Esophagus (tissue), 2 donors: ENCODE results near the gene CMIP. TPM values are rescaled to one million over a fixed set of nuclear protein-coding genes. Genes with fewer than 3 reads are reported as not detected.
A peak's percentile ranks its signal among the peaks of the same experiment; 100 is the strongest.

Source experiments
- H3K27ac ChIP-seq, 2 donors: one replicate each; pipeline ENCODE4 v1.5.1; 2013; ENCODE audit warnings: low read depth in 2 of 2, mild to moderate bottlenecking in 2 of 2, inconsistent platforms in 1 of 2, low read length in 1 of 2, moderate library complexity in 1 of 2
- H3K27me3 ChIP-seq, 2 donors: one replicate each; pipeline ENCODE4 v1.6.1; 2013; ENCODE audit warnings: low read length in 2 of 2, control low read depth in 1 of 2, mild to moderate bottlenecking in 1 of 2; ENCODE audit not compliant: insufficient read depth in 2 of 2, control insufficient read depth in 1 of 2
- H3K36me3 ChIP-seq, 2 donors: one replicate each; pipeline ENCODE4 v1.6.1; 2013; ENCODE audit warnings: low read length in 1 of 2; ENCODE audit not compliant: control insufficient read depth in 2 of 2, insufficient read depth in 2 of 2
- H3K4me1 ChIP-seq, 2 donors: one replicate each; pipeline ENCODE4 v1.6.1; 2013; ENCODE audit warnings: low read length in 1 of 2; ENCODE audit not compliant: control insufficient read depth in 2 of 2, insufficient read depth in 2 of 2
- H3K4me3 ChIP-seq, 2 donors: one replicate each; pipeline ENCODE4 v1.5.1; 2013; ENCODE audit warnings: low read length in 2 of 2, mild to moderate bottlenecking in 2 of 2, low read depth in 1 of 2, moderate library complexity in 1 of 2
- H3K9me3 ChIP-seq, 2 donors: one replicate each; pipeline ENCODE4 v1.6.1; 2013; ENCODE audit warnings: mild to moderate bottlenecking in 2 of 2, low read depth in 1 of 2, low read length in 1 of 2, moderate library complexity in 1 of 2; ENCODE audit not compliant: control insufficient read depth in 2 of 2, insufficient read depth in 1 of 2
- WGBS, 2 donors: extraction: QIAGEN DNeasy Blood & Tissue Kit; methylation state at CpG; one replicate each; pipeline ENCODE4 v1.1.7; 2013; 5-methylcytosine and 5-hydroxymethylcytosine counted together
- polyA plus RNA-seq, 2 donors: library from polyadenylated mRNA; stranded (reverse); fragments of 200-250 nt; gene quantifications; one replicate each; pipeline ENCODE4 v1.2.3, GENCODE V29; 2013
- donor health status: healthy with polysubstance abuse.
- donor health status: Bipolar disorder and iron deficiency.

The CMIP gene
- polyA plus RNA-seq, 2 donors, result 16.9 to 19.3 TPM

DNA sequence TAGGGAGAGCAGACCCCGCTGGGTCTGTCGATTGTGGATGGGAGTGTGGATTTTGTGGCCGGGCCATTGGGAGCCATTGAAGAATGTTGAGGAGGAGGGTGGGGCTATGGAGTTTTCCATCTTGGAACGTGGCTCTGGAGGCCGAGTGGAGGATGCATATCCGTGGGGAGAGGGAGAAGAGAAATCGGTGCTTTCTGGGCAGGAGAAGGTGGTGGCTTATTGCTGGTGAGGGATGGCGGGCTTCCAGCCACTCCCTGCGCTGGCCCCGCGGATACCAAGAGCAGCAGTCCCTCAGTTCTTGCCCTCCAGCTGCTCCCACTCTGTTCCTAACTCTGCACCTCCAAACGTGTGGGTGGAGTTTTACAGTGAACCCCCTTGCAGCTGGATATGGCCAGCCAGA is 162.4 kb downstream of the CMIP start:
- Histone ChIP-seq H3K27me3 (no peaks in the 10 kb centered on the region), H3K9me3 (no peaks in the 10 kb centered on the region), H3K27ac (peak overlapping the region in 1 of 2 donors; percentile 56), H3K36me3 (peaks cover 0 to 10% of the 10 kb centered on the region in 2 donors), H3K4me1 (peaks cover 8 to 35% of the 10 kb centered on the region in 2 donors), H3K4me3 (no peak overlapping the region)
- WGBS, 2 donors, result 87 to 91% methylated on average over 12 of the region's 12 CpGs

DNA sequence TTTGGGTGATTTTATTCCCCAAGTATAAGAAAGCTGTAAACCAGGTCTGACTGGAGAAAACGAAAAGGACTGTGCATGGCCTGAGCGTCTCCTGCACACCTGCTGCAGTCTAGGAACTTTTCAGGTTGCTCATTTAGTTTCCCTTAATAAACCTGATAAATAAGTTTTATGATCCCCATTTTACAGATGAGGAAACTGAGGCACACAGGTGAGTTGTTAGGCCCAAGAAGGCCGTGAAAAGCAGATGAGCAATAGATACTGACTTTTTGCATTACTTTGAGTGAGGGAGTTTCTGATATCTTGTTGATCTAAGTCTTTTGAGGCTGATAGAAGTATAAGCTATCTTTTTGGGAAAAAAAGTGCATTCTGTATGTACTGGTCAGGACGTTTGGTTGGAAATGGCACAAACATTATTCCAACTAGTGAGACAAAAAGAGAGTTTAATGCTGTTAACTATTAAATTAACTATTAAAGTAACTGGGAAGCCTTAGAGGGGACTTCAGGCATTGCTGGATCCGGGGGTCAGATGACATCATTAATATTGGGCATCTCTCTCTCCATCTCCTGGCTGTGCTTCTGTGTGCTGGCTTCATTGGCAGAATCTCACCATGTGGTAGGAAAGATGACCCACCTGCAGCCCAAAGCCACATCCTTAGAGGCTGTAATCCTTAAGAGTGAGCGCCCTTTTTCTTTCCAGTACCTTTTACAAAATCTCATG is 163.4 kb downstream of the CMIP start:
- H3K27ac ChIP-seq, result no peak overlapping the region
- H3K4me1 ChIP-seq, result peaks cover 11 to 41% of the 10 kb centered on the region in 2 donors
- 90 to 93% methylated on average over 6 of the region's 6 CpGs for WGBS, 2 donors
- no peaks in the 10 kb centered on the region for H3K9me3 ChIP-seq
- H3K4me3 ChIP-seq, result no peak overlapping the region
- H3K27me3 ChIP-seq, result no peaks in the 10 kb centered on the region
- peaks cover 0 to 10% of the 10 kb centered on the region in 2 donors for H3K36me3 ChIP-seq

DNA sequence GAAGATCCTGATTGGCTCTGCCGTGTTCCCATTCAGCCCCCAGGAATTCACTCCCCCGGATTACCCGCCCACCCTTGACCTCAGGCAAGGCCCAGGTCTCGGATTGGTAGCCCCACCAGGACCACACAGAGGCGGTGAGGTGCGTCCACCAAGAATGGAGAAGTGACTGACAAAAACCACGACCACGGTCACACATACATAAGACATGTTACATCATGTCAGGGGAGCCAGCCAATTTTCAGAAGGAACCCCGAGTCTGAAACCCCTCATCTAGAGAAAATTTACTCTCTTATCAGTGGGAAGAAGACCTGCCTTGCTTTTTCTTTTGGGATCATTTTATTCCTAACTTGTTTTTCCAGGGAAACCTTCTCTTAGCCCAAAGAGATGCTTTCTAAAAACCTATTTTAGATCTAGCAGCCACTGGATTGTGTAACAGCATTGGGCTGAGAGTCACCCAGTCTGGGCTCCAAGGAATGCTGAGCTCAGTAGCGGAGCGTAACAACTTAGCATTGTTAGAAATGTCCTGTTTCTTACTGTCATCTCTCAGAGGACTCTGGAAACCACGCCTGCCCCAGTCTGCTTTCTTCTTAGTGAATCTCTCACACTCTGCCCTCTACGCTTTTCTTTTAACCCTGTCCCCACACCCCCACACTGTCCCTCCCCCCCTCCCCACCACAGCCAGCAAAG is 164.1 kb downstream of the CMIP start:
- WGBS, 2 donors, result 63 to 71% methylated on average over 13 of the region's 13 CpGs
- no peak overlapping the region for H3K4me3 ChIP-seq
- H3K27me3 ChIP-seq, result no peaks in the 10 kb centered on the region
- peaks cover 11 to 44% of the 10 kb centered on the region in 2 donors for H3K4me1 ChIP-seq
- peak overlapping the region in 1 of 2 donors; percentile 40 for H3K27ac ChIP-seq
- peaks cover 0 to 10% of the 10 kb centered on the region in 2 donors for H3K36me3 ChIP-seq
- H3K9me3 ChIP-seq, result no peaks in the 10 kb centered on the region

DNA sequence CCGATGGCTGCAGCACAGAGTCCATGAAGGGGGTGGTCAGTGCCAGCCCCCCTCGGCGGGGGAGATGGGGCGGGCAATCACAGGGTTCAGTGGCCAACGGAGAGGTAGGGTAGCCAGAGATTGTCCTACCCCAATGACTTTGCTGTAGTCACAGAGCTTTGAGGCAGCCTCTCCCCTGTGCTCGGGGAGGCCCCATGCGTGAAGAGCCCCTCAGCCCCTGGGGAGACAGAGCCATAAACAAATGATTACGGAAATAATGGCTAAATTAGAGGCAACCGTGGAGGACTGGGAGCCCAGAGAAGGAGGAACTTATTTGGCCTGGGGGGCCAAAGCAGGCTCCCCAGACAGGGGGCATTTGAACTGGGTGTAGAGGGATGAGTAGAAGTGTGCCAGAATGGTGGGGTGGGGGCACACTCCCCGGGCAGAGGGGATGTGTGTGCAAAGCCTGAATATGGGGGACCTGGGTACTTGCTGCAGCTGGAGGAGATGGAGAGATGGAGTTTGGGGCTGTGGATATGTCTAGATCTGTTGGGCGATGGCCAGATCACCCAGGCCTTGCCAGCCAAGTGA is 164.8 kb downstream of the CMIP start:
- 85 to 90% methylated on average over 11 of the region's 11 CpGs for WGBS, 2 donors
- Histone ChIP-seq H3K4me3 (no peak overlapping the region), H3K9me3 (no peaks in the 10 kb centered on the region), H3K27ac (peak overlapping the region; percentile 38 to 40), H3K4me1 (peaks cover 11 to 48% of the 10 kb centered on the region in 2 donors), H3K27me3 (no peaks in the 10 kb centered on the region), H3K36me3 (peaks cover 0 to 10% of the 10 kb centered on the region in 2 donors)

DNA sequence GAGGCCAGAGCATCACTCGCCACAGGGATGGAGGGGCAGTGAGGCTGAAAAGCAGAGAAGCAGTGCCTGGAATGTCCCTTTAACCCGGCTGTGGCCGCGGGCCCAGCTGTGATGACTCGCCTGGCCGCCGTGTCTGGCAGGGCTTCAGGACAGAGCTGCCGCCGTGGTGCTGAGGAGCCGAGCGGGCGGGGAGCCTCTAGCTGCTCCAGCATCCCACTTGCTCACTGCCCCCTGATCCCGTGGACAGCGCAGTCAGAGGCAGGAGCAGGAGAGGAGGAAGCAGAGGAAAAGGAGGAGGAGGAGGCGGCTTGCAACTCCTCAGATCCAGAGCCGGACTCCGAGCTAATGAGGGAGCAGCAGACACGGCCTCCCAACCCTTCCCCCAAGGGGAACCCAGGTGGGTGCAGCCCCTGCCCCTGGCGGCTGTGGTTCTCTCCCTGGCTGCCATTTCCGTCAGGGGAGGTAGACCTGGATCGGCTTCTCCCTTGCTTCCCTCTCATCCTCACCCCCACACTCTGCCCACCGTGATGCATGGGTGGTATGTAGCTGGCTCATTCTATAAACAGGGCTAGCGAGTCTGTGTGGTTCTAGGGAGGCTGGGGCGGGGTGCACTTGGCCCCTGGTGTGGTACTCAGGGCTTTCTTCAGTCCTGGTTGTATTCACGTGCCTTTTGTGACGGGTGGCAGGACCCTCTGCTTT is 165.7 kb downstream of the CMIP start:
- 44 to 53% methylated on average over 26 of the region's 26 CpGs for WGBS, 2 donors

DNA sequence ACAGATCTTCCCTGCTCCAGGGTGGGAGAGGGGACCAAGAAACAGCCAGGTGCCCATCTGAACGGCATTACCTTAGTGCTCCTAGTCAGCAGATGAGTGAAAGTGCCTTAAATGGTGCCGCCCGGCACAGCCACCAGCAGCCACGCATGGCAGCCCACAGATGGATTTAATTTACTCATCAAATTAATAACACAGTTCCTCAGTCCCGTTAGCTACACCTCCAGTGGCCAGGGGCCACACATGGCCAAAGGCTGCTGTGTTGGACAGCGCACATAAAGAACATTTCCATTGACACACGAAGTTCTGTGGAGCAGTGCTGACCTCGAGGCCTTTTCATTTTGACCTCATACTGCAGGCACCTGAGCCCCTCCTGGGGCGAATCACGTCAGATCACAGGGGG is 166.3 kb downstream of the CMIP start:
- WGBS, 2 donors, result 81% methylated on average over 10 of the region's 10 CpGs
- peaks cover 0 to 10% of the 10 kb centered on the region in 2 donors for H3K36me3 ChIP-seq
- H3K27me3 ChIP-seq, result no peaks in the 10 kb centered on the region
- no peak overlapping the region for H3K4me3 ChIP-seq
- no peaks in the 10 kb centered on the region for H3K9me3 ChIP-seq
- peaks cover 13 to 53% of the 10 kb centered on the region in 2 donors for H3K4me1 ChIP-seq
- H3K27ac ChIP-seq, result peak overlapping the region in 1 of 2 donors; percentile 36

More for the DNA sequence above, 165.7 kb downstream of the CMIP start:
- Histone ChIP-seq H3K36me3 (peaks cover 0 to 10% of the 10 kb centered on the region in 2 donors), H3K27me3 (no peaks in the 10 kb centered on the region), H3K4me1 (peaks cover 11 to 53% of the 10 kb centered on the region in 2 donors), H3K9me3 (no peaks in the 10 kb centered on the region), H3K4me3 (no peak overlapping the region), H3K27ac (peak overlapping the region; percentile 28 to 38)

DNA sequence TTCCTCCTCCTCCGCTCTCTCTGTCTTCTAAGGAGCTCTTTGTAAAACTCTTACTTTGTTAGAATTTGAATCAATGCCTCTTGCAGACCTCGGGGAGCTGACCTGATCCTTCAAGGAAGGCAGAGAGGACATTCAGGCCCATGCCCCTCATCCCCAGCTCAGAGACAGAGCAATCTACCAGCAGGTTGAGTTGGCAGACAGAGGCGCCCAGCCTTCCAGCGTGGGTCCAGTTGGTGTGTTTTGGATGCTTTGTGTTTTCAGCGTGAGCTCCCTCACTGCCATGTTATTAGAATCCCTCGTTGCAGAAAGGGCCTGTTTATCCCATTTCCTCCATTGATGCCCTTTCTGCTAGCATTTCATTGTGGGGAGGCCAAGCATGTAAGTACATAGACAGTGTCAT is 167.1 kb downstream of the CMIP start:
- peaks cover 15 to 50% of the 10 kb centered on the region in 2 donors for H3K4me1 ChIP-seq
- no peaks in the 10 kb centered on the region for H3K27me3 ChIP-seq
- peaks cover 0 to 10% of the 10 kb centered on the region in 2 donors for H3K36me3 ChIP-seq
- H3K4me3 ChIP-seq, result no peak overlapping the region
- peak overlapping the region in 1 of 2 donors; percentile 38 for H3K27ac ChIP-seq
- WGBS, 2 donors, result 78 to 80% methylated on average over 6 of the region's 6 CpGs
- no peaks in the 10 kb centered on the region for H3K9me3 ChIP-seq

DNA sequence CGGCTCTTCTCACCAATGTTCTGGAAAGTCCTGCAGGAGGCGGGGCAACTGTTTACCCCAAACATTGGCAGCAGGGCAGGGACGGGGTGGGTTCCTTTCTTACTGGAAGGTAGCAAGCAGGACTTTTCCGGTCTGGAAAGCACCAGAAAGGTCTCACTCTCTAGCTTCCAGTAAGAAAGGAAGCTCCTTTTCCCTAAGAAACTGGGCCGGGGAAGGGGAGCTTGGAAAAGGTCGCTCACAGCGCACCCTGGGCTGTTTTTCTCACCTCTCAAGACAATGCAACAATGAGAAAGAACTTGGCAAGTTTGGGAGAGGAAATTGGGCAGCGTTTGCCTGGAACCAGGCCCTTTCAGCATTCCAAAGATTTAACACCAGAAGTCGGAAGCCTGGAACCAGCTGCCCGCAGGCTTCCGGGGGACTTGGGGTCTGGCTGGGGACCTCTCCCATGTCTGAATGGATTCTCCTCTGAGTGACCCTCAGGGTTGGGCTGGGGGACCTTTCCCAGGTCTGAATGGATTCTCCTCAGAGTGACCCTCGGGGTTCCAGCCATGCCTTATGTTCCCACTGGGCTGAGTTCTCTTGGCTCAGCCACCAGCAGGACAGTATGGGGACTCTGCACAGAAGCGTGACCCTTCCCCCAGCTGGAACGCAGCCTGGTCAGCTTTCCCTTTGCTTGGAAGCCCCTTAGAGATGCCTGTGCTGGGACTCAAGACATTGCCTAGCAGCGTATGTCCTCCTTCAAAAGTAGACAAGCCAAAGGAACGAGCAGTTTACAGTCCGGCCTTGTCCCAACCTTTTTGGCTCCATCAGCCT is 167.9 kb downstream of the CMIP start:
- WGBS, 2 donors, result 35 to 57% methylated on average over 17 of the region's 17 CpGs
- Histone ChIP-seq H3K4me1 (peaks cover 9 to 53% of the 10 kb centered on the region in 2 donors), H3K4me3 (no peak overlapping the region), H3K36me3 (peaks cover 0 to 10% of the 10 kb centered on the region in 2 donors), H3K27ac (peak overlapping the region; percentile 14 to 33), H3K27me3 (no peaks in the 10 kb centered on the region), H3K9me3 (no peaks in the 10 kb centered on the region)
